Esophagus (tissue), 2 donors: ENCODE measurements around the gene MAP3K6. TPM values are rescaled to one million over a fixed set of nuclear protein-coding genes. Genes with fewer than 3 reads are reported as not detected.
A peak's percentile ranks its signal among the peaks of the same experiment; 100 is the strongest.

Experiments used
- H3K27ac ChIP-seq, 2 donors: one replicate each; pipeline ENCODE4 v1.5.1; 2013; ENCODE audit warnings: low read depth in 2 of 2, mild to moderate bottlenecking in 2 of 2, inconsistent platforms in 1 of 2, low read length in 1 of 2, moderate library complexity in 1 of 2
- H3K27me3 ChIP-seq, 2 donors: one replicate each; pipeline ENCODE4 v1.6.1; 2013; ENCODE audit warnings: low read length in 2 of 2, control low read depth in 1 of 2, mild to moderate bottlenecking in 1 of 2; ENCODE audit not compliant: insufficient read depth in 2 of 2, control insufficient read depth in 1 of 2
- H3K36me3 ChIP-seq, 2 donors: one replicate each; pipeline ENCODE4 v1.6.1; 2013; ENCODE audit warnings: low read length in 1 of 2; ENCODE audit not compliant: control insufficient read depth in 2 of 2, insufficient read depth in 2 of 2
- H3K4me1 ChIP-seq, 2 donors: one replicate each; pipeline ENCODE4 v1.6.1; 2013; ENCODE audit warnings: low read length in 1 of 2; ENCODE audit not compliant: control insufficient read depth in 2 of 2, insufficient read depth in 2 of 2
- H3K4me3 ChIP-seq, 2 donors: one replicate each; pipeline ENCODE4 v1.5.1; 2013; ENCODE audit warnings: low read length in 2 of 2, mild to moderate bottlenecking in 2 of 2, low read depth in 1 of 2, moderate library complexity in 1 of 2
- H3K9me3 ChIP-seq, 2 donors: one replicate each; pipeline ENCODE4 v1.6.1; 2013; ENCODE audit warnings: mild to moderate bottlenecking in 2 of 2, low read depth in 1 of 2, low read length in 1 of 2, moderate library complexity in 1 of 2; ENCODE audit not compliant: control insufficient read depth in 2 of 2, insufficient read depth in 1 of 2
- WGBS, 2 donors: extraction: QIAGEN DNeasy Blood & Tissue Kit; methylation state at CpG; one replicate each; pipeline ENCODE4 v1.1.7; 2013; 5-methylcytosine and 5-hydroxymethylcytosine counted together
- polyA plus RNA-seq, 2 donors: library from polyadenylated mRNA; stranded (reverse); fragments of 200-250 nt; gene quantifications; one replicate each; pipeline ENCODE4 v1.2.3, GENCODE V29; 2013
- donor health status: healthy with polysubstance abuse.
- donor health status: Bipolar disorder and iron deficiency.

The MAP3K6 gene
- polyA plus RNA-seq, 2 donors, result 48.5 to 110 TPM

- H3K36me3 ChIP-seq, result no peaks in the 10 kb centered on the region
Measured at GRCh38 chr1:27316860-27317259, 49.9 kb downstream of the MAP3K6 start.

GRCh38 chr1:27314737-27315136 lies 52.0 kb downstream of the MAP3K6 start:
- Histone ChIP-seq H3K4me1 (no peaks in the 10 kb centered on the region), H3K27me3 (no peaks in the 10 kb centered on the region), H3K36me3 (no peaks in the 10 kb centered on the region), H3K9me3 (no peaks in the 10 kb centered on the region), H3K4me3 (no peak overlapping the region), H3K27ac (no peak overlapping the region)
- WGBS, 2 donors, result 71 to 81% methylated on average over 2 of the region's 2 CpGs

More at GRCh38 chr1:27316860-27317259, 49.9 kb downstream of the MAP3K6 start:
- no peak overlapping the region for H3K4me3 ChIP-seq
- peak overlapping the region in 1 of 2 donors; percentile 15 for H3K27ac ChIP-seq
- no peaks in the 10 kb centered on the region for H3K27me3 ChIP-seq
- 67 to 73% methylated on average over 5 of the region's 5 CpGs for WGBS, 2 donors
- no peaks in the 10 kb centered on the region for H3K4me1 ChIP-seq
- no peaks in the 10 kb centered on the region for H3K9me3 ChIP-seq

- Histone ChIP-seq H3K4me1 (no peaks in the 10 kb centered on the region), H3K4me3 (no peak overlapping the region), H3K36me3 (no peaks in the 10 kb centered on the region), H3K27me3 (no peaks in the 10 kb centered on the region), H3K27ac (no peak overlapping the region), H3K9me3 (no peaks in the 10 kb centered on the region)
- WGBS, 2 donors, result 72 to 83% methylated on average over 3 of the region's 3 CpGs
Measured at GRCh38 chr1:27314169-27314568, 52.6 kb downstream of the MAP3K6 start.

GRCh38 chr1:27307874-27308598 lies 58.7 kb downstream of the MAP3K6 start:
- Histone ChIP-seq H3K36me3 (peaks cover 2 to 12% of the 10 kb centered on the region in 2 donors), H3K4me1 (peaks cover 0 to 4% of the 10 kb centered on the region in 2 donors)

GRCh38 chr1:27306892-27307761 lies 59.6 kb downstream of the MAP3K6 start:
- 74 to 86% methylated on average over 11 of the region's 11 CpGs for WGBS, 2 donors
- Histone ChIP-seq H3K27me3 (no peaks in the 10 kb centered on the region), H3K9me3 (no peaks in the 10 kb centered on the region), H3K36me3 (peaks cover 2 to 12% of the 10 kb centered on the region in 2 donors), H3K4me3 (no peak overlapping the region), H3K27ac (no peak overlapping the region), H3K4me1 (peaks cover 0 to 4% of the 10 kb centered on the region in 2 donors)

More at GRCh38 chr1:27307874-27308598, 58.7 kb downstream of the MAP3K6 start:
- H3K4me3 ChIP-seq, result no peak overlapping the region
- WGBS, 2 donors, result 80 to 89% methylated on average over 5 to 6 of the region's 6 CpGs
- H3K27ac ChIP-seq, result no peak overlapping the region
- no peaks in the 10 kb centered on the region for H3K9me3 ChIP-seq
- H3K27me3 ChIP-seq, result no peaks in the 10 kb centered on the region

- Histone ChIP-seq H3K4me3 (no peak overlapping the region), H3K4me1 (peaks cover 0 to 5% of the 10 kb centered on the region in 2 donors), H3K36me3 (peaks cover 4 to 15% of the 10 kb centered on the region in 2 donors), H3K27ac (no peak overlapping the region), H3K27me3 (no peaks in the 10 kb centered on the region), H3K9me3 (no peaks in the 10 kb centered on the region)
- WGBS, 2 donors, result 86 to 87% methylated on average over 11 of the region's 11 CpGs
Measured at GRCh38 chr1:27306071-27306470, 60.7 kb downstream of the MAP3K6 start.

Other genes with a start within 250 kb of the MAP3K6 start
- 10 to 100 TPM in 1 of 2 donors, 1 to 10 TPM in 1; 9.1 to 16.1 TPM for gene SLC9A1, start 211.8 kb downstream of the MAP3K6 start, polyA plus RNA-seq
- gene WDTC1, start 132.3 kb downstream of the MAP3K6 start, polyA plus RNA-seq, result 1 to 10 TPM; 9.8 to 10.0 TPM
- 10 to 100 TPM; 31.5 to 46.6 TPM for gene TMEM222, start 44.8 kb downstream of the MAP3K6 start, polyA plus RNA-seq
- gene SYTL1, start 24.9 kb downstream of the MAP3K6 start, polyA plus RNA-seq, result 100 to 1,000 TPM; 136 to 302 TPM
- 1 to 10 TPM; 1.6 to 2.6 TPM for gene FCN3, start 7.9 kb upstream of the MAP3K6 start, polyA plus RNA-seq
- 10 to 100 TPM; 10.5 to 14.5 TPM for gene CD164L2, start 16.4 kb upstream of the MAP3K6 start, polyA plus RNA-seq
- under 1 TPM; 0.22 to 0.25 TPM for gene GPR3, start 25.7 kb upstream of the MAP3K6 start, polyA plus RNA-seq
- 10 to 100 TPM; 47.8 TPM for gene WASF2, start 123.2 kb upstream of the MAP3K6 start, polyA plus RNA-seq
- gene AHDC1, start 237.2 kb upstream of the MAP3K6 start, polyA plus RNA-seq, result 10 to 100 TPM; 24.7 to 58.4 TPM